ENCODE measurements around the gene IL17RE. TPM values are rescaled to one million over a fixed set of nuclear protein-coding genes. Genes with fewer than 3 reads are reported as not detected.
"Not testable (repeated sequence)": the region's sequence is repeated elsewhere in the genome, so short reads cannot be mapped to it uniquely, and the experiment has no call there.

Gene IL17RE
- total and polyA plus RNA-seq, 4 donors = 7.0 to 26.1 (median 17.1) TPM

DNA sequence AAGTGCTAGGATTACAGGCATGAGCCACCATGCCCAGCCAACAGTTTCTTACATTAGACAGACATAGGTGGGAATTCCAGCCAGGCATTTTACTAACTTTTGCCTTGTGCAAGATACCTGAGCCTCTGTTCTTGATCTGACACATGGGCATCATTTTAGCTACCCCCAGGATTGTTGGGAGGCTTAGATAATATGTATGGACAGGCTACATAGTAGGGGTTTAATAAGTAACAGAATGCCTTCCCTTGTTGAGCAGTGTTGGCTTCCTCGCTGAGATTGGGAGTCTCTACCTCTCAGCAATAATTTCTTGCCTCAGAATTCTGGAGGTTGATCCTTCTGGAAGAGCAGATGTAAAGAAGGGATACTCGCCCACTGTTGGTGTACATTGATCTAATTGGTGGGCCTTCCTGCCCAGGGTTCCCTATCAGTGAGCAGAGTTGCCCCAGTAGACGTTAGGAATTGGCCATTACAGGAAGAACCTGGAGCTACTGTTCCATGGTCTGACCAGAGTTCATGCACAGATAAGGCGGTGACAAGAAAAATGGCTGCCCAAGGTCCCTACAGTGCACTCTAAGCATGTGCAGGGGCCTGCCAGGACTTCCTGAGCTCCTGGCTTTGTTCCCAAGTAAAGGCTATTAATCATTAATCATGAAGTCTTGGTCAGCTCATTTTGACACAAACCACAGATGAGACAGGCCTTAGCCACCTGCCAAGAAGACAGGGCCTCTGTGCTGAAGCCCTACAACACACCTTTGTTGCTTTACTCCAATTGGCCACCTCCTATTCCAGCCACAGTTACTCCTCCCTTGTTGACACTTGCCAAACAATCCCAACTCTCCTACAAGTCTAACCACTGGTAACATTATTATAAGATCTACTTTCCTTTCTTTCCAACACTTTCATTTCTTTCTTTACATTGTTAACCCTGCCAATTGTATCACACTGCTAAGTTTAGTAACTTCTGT is 5.0 kb upstream of the IL17RE start:
- 54 to 66% methylated on average over 4 of the region's 4 CpGs for WGBS, 2 donors
- peak in 2 of 3 donors; percentile 74 to 86 for DNase-seq
- Histone ChIP-seq H3K4me3 (no peak overlapping the region), H3K27ac (ENCODE audit: low read depth in 1 of 2, low read length in 1 of 2) (peak overlapping the region in 1 of 2 donors; percentile 80), H3K9ac (ENCODE audit: insufficient read depth in 1 of 2, low read length in 2 of 2) (peak overlapping the region in 1 of 2 donors; percentile 47), H3K36me3 (ENCODE audit: control insufficient read depth in 4 of 4, insufficient read depth in 4 of 4, low read length in 4 of 4) (peaks cover 0 to 10% (median 8%) of the 10 kb centered on the region in 4 donors), H3K4me1 (ENCODE audit: control insufficient read depth in 5 of 5, insufficient read depth in 5 of 5, low read length in 5 of 5) (peaks cover 4 to 26% (median 14%) of the 10 kb centered on the region in 5 donors), H3K9me3 (ENCODE audit: control insufficient read depth in 4 of 4, insufficient read depth in 3 of 4, low read length in 3 of 4) (no peaks in the 10 kb centered on the region), H3K27me3 (ENCODE audit: control insufficient read depth in 3 of 3, insufficient read depth in 3 of 3, low read length in 2 of 3) (no peaks in the 10 kb centered on the region)
- TF ChIP-seq, protein P1, sequence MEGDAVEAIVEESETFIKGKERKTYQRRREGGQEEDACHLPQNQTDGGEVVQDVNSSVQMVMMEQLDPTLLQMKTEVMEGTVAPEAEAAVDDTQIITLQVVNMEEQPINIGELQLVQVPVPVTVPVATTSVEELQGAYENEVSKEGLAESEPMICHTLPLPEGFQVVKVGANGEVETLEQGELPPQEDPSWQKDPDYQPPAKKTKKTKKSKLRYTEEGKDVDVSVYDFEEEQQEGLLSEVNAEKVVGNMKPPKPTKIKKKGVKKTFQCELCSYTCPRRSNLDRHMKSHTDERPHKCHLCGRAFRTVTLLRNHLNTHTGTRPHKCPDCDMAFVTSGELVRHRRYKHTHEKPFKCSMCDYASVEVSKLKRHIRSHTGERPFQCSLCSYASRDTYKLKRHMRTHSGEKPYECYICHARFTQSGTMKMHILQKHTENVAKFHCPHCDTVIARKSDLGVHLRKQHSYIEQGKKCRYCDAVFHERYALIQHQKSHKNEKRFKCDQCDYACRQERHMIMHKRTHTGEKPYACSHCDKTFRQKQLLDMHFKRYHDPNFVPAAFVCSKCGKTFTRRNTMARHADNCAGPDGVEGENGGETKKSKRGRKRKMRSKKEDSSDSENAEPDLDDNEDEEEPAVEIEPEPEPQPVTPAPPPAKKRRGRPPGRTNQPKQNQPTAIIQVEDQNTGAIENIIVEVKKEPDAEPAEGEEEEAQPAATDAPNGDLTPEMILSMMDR (IDR thresholded peaks at IDR 0.05; ENCODE audit: control extremely low read depth, extremely low read depth) = no peak
- ATAC-seq (ENCODE audit: insufficient read depth, low FRiP score) = peak; percentile 60

DNA sequence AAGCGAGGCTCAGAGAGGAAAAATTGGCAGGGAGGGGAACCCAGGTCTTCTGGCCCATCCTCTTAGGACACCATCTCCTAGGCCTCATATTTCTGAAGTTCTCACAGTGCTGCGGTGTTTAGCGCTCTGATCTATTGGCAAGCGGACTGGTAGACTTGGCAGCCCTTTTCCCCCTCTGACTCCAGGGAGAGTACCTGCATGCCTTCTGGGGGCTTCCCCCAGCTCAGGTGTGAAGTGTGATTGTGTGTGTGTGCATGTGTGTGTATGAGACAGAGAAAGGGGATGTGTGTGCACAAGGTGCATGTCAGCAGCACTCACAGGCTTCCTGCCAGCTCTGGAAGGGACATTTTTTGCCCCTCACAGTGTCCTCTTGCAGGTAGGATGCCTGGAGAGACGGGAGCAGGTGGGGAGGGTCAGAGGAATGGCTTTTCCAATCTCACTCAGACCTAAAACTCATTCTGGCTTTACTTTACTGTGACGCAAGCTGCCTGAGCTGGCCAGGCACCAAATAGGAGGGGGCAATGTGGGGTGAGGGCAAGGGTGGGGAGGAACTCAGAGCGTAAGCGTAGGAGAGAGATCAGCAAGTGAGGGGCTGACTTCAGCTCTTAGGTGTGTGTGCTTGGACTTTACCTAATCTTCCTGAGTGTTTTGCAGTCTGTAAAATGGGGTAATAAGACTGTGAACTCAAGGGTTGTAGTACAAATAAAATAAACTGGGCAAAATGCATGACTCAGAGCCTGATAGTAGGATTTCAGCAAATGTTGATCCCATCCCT is 4.0 kb upstream of the IL17RE start:
- DNase-seq (peak; percentile 52 to 70 (median 53)), ATAC-seq (ENCODE audit: insufficient read depth, low FRiP score) (no peak)
- peaks cover 0 to 3% (median under 1%) of the 10 kb centered on the region in 4 donors for H3K36me3 ChIP-seq (ENCODE audit: control insufficient read depth in 4 of 4, insufficient read depth in 4 of 4, low read length in 4 of 4)
- TF ChIP-seq, protein P1 (IDR thresholded peaks at IDR 0.05; ENCODE audit: control extremely low read depth, extremely low read depth) = no peak
- H3K4me1 ChIP-seq (ENCODE audit: control insufficient read depth in 5 of 5, insufficient read depth in 5 of 5, low read length in 5 of 5) = peaks cover 2 to 26% (median 11%) of the 10 kb centered on the region in 5 donors
- H3K9me3 ChIP-seq (ENCODE audit: control insufficient read depth in 4 of 4, insufficient read depth in 3 of 4, low read length in 3 of 4) = no peaks in the 10 kb centered on the region
- 60 to 65% methylated on average over 8 of the region's 8 CpGs for WGBS, 2 donors
- no peak overlapping the region for H3K4me3 ChIP-seq
- peak overlapping the region in 1 of 2 donors; percentile 40 for H3K9ac ChIP-seq (ENCODE audit: insufficient read depth in 1 of 2, low read length in 2 of 2)
- no peaks in the 10 kb centered on the region for H3K27me3 ChIP-seq (ENCODE audit: control insufficient read depth in 3 of 3, insufficient read depth in 3 of 3, low read length in 2 of 3)
- peak overlapping the region in 1 of 2 donors; percentile 72 for H3K27ac ChIP-seq (ENCODE audit: low read depth in 1 of 2, low read length in 1 of 2)

GRCh38 chr3:9899289-9899791 is 3.3 kb upstream of the IL17RE start:
- WGBS, 2 donors = 53 to 59% methylated on average over 3 of the region's 3 CpGs
- ATAC-seq (ENCODE audit: insufficient read depth, low FRiP score) = no peak

GRCh38 chr3:9900965-9901415 is 1.7 kb upstream of the IL17RE start:
- H3K9me3 ChIP-seq (ENCODE audit: control insufficient read depth in 4 of 4, insufficient read depth in 3 of 4, low read length in 3 of 4); H3K9ac ChIP-seq (ENCODE audit: insufficient read depth in 1 of 2, low read length in 2 of 2); H3K27ac ChIP-seq (ENCODE audit: low read depth in 1 of 2, low read length in 1 of 2); DNase-seq; H3K27me3 ChIP-seq (ENCODE audit: control insufficient read depth in 3 of 3, insufficient read depth in 3 of 3, low read length in 2 of 3); H3K36me3 ChIP-seq (ENCODE audit: control insufficient read depth in 4 of 4, insufficient read depth in 4 of 4, low read length in 4 of 4); ATAC-seq (ENCODE audit: insufficient read depth, low FRiP score); H3K4me3 ChIP-seq: not testable (repeated sequence)
- peaks cover 0 to 26% (median 11%) of the 10 kb centered on the region in 5 donors for H3K4me1 ChIP-seq (ENCODE audit: control insufficient read depth in 5 of 5, insufficient read depth in 5 of 5, low read length in 5 of 5)
- WGBS, 2 donors = 90 to 91% methylated on average over 6 of the region's 6 CpGs

More at GRCh38 chr3:9899289-9899791, 3.3 kb upstream of the IL17RE start:
- Histone ChIP-seq H3K9me3 (ENCODE audit: control insufficient read depth in 4 of 4, insufficient read depth in 3 of 4, low read length in 3 of 4) (no peaks in the 10 kb centered on the region), H3K4me3 (no peak overlapping the region), H3K4me1 (ENCODE audit: control insufficient read depth in 5 of 5, insufficient read depth in 5 of 5, low read length in 5 of 5) (peaks cover 0 to 26% (median 11%) of the 10 kb centered on the region in 5 donors), H3K9ac (ENCODE audit: insufficient read depth in 1 of 2, low read length in 2 of 2) (no peak overlapping the region), H3K36me3 (ENCODE audit: control insufficient read depth in 4 of 4, insufficient read depth in 4 of 4, low read length in 4 of 4) (peaks cover 0 to 2% (median 0%) of the 10 kb centered on the region in 4 donors), H3K27ac (ENCODE audit: low read depth in 1 of 2, low read length in 1 of 2) (no peak overlapping the region), H3K27me3 (ENCODE audit: control insufficient read depth in 3 of 3, insufficient read depth in 3 of 3, low read length in 2 of 3) (no peaks in the 10 kb centered on the region)
- TF ChIP-seq, protein P1 (IDR thresholded peaks at IDR 0.05; ENCODE audit: control extremely low read depth, extremely low read depth) = no peak
- DNase-seq = no peak
